SK-N-SH treated with all-trans-retinoic acid at 6 μM for 48 hours (cell line): ENCODE measurements around the gene DNAJC19.

Experiments used
- ATAC-seq: fragments of 200-7000 bp; cut with Tn5 transposase; 3 replicates; pipeline ENCODE4 v1.9.1; 2020; ENCODE audit warnings: mild to moderate bottlenecking, moderate library complexity
- ARNTL ChIP-seq: fragments of 450-650 bp; formaldehyde crosslinking; IDR thresholded peaks from 2 replicates; pipeline ENCODE4 v1.5.0; 2020; ENCODE audit warnings: low read depth, mild to moderate bottlenecking, moderate library complexity, borderline replicate concordance
- BACH2 ChIP-seq: fragments of 250-450 bp; sonication (Bioruptor Pico); IDR thresholded peaks from 2 replicates; pipeline ENCODE4 v1.9.0; 2021; ENCODE audit warnings: mild to moderate bottlenecking, borderline replicate concordance
- CSDC2 ChIP-seq: fragments of 250-450 bp; sonication (Bioruptor Pico); IDR thresholded peaks from 2 replicates; pipeline ENCODE4 v1.5.0; 2020; ENCODE audit warnings: mild to moderate bottlenecking, moderate library complexity
- ESRRG ChIP-seq: fragments of 250-450 bp; sonication (Bioruptor Pico); IDR thresholded peaks from 2 replicates; pipeline ENCODE4 v1.6.1; 2021; ENCODE audit warnings: mild to moderate bottlenecking
- GLIS3 ChIP-seq: fragments of 250-450 bp; sonication (Bioruptor Pico); IDR thresholded peaks from 2 replicates; pipeline ENCODE4 v1.5.0; 2020; ENCODE audit warnings: mild to moderate bottlenecking, moderate library complexity
- ISL1 ChIP-seq: fragments of 250-450 bp; sonication (Bioruptor Pico); IDR thresholded peaks from 2 replicates; pipeline ENCODE4 v2.1.2; 2022; ENCODE audit warnings: mild to moderate bottlenecking, moderate library complexity
- OSR1 ChIP-seq: fragments of 250-450 bp; sonication (Bioruptor Pico); IDR thresholded peaks from 2 replicates; pipeline ENCODE4 v1.8.0; 2022; ENCODE audit warnings: moderate library complexity, mild to moderate bottlenecking, inconsistent platforms
- POU6F1 ChIP-seq: fragments of 250-450 bp; sonication (Bioruptor Pico); IDR thresholded peaks from 2 replicates; pipeline ENCODE4 v1.8.0; 2021; ENCODE audit warnings: low read depth, mild to moderate bottlenecking, moderate library complexity, borderline replicate concordance
- PPARA ChIP-seq: fragments of 250-450 bp; sonication (Bioruptor Pico); IDR thresholded peaks from 2 replicates; pipeline ENCODE4 v1.5.0; 2020; ENCODE audit warnings: mild to moderate bottlenecking, borderline replicate concordance
- RARB ChIP-seq: fragments of 250-450 bp; sonication (Bioruptor Pico); IDR thresholded peaks from 2 replicates; pipeline ENCODE4 v1.8.0; 2021; ENCODE audit warnings: mild to moderate bottlenecking, moderate library complexity
- SNAI2 ChIP-seq: fragments of 250-450 bp; sonication (Bioruptor Pico); IDR thresholded peaks from 2 replicates; pipeline ENCODE4 v1.5.0; 2020; ENCODE audit warnings: mild to moderate bottlenecking, moderate library complexity
- TCF4 ChIP-seq: fragments of 250-450 bp; sonication (Bioruptor Pico); IDR thresholded peaks from 2 replicates; pipeline ENCODE4 v1.8.0; 2021; ENCODE audit warnings: mild to moderate bottlenecking, moderate library complexity, borderline replicate concordance
- TOX ChIP-seq: fragments of 250-450 bp; sonication (Bioruptor Pico); IDR thresholded peaks from 2 replicates; pipeline ENCODE4 v1.8.0; 2021; ENCODE audit warnings: mild to moderate bottlenecking, moderate library complexity, borderline replicate concordance
- TSHZ2 ChIP-seq: fragments of 250-450 bp; sonication (Bioruptor Pico); IDR thresholded peaks from 2 replicates; pipeline ENCODE4 v1.5.0; 2020; ENCODE audit warnings: mild to moderate bottlenecking, moderate library complexity
- ZC3H10 ChIP-seq: fragments of 250-450 bp; sonication (Bioruptor Pico); IDR thresholded peaks from 2 replicates; pipeline ENCODE4 v1.5.1; 2021; ENCODE audit warnings: mild to moderate bottlenecking, moderate library complexity
- ZFP3 ChIP-seq: fragments of 250-450 bp; sonication (Bioruptor Pico); IDR thresholded peaks from 2 replicates; pipeline ENCODE4 v1.5.0; 2020; ENCODE audit warnings: mild to moderate bottlenecking, moderate library complexity
- ZFP30 ChIP-seq: fragments of 450-650 bp; formaldehyde crosslinking; IDR thresholded peaks from 2 replicates; pipeline ENCODE4 v1.5.0; 2022; ENCODE audit warnings: mild to moderate bottlenecking, moderate library complexity
- ZNF565 ChIP-seq: fragments of 450-650 bp; formaldehyde crosslinking; conservative IDR thresholded peaks from 2 replicates; pipeline ENCODE4 v1.5.0; 2020; ENCODE audit warnings: low read depth, mild to moderate bottlenecking, moderate library complexity
- ZNF70 ChIP-seq: fragments of 450-650 bp; formaldehyde crosslinking; IDR thresholded peaks from 2 replicates; pipeline ENCODE4 v1.5.0; 2020; ENCODE audit warnings: mild to moderate bottlenecking, moderate library complexity
- ZNF8 ChIP-seq: fragments of 450-650 bp; formaldehyde crosslinking; IDR thresholded peaks from 2 replicates; pipeline ENCODE4 v1.5.0; 2020; ENCODE audit warnings: mild to moderate bottlenecking, moderate library complexity
- TF ChIP-seq, protein P1 (sequence below): fragments of 250-450 bp; sonication (Bioruptor Pico); IDR thresholded peaks from 2 replicates; pipeline ENCODE4 v1.5.1; 2021; ENCODE audit warnings: mild to moderate bottlenecking, moderate library complexity
- TF ChIP-seq, protein P2 (sequence below): fragments of 250-450 bp; sonication (Bioruptor Pico); IDR thresholded peaks from 2 replicates; pipeline ENCODE4 v1.5.1; 2020; ENCODE audit warnings: low read depth, mild to moderate bottlenecking, moderate library complexity

The DNAJC19 gene

DNA sequence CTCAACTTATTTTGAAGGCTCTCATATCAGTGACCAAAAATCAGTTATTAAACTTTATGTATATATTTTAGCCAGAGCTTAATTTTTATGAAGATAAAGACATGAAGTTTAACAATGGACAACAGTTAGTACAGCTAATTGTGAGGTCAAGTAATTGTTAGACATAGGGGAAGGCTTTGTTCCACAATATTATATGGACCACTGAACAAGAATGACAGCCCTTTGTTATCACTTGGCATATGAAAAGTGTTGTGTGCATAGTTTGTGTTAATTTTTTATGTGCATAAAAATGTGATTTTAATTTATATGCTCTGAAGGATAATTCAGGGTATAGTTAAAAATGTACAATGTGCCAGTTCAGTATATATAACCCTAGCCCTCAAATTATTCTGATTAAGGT lies 12.0 kb downstream of the DNAJC19 start:
- TF ChIP-seq SNAI2 (CRISPR knock-in tag), result no peak
- TF ChIP-seq, protein P1, sequence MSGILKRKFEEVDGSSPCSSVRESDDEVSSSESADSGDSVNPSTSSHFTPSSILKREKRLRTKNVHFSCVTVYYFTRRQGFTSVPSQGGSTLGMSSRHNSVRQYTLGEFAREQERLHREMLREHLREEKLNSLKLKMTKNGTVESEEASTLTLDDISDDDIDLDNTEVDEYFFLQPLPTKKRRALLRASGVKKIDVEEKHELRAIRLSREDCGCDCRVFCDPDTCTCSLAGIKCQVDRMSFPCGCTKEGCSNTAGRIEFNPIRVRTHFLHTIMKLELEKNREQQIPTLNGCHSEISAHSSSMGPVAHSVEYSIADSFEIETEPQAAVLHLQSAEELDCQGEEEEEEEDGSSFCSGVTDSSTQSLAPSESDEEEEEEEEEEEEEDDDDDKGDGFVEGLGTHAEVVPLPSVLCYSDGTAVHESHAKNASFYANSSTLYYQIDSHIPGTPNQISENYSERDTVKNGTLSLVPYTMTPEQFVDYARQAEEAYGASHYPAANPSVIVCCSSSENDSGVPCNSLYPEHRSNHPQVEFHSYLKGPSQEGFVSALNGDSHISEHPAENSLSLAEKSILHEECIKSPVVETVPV (CRISPR knock-in tag), result no peak
- TF ChIP-seq ZFP3 (CRISPR knock-in tag), result no peak
- TF ChIP-seq ISL1 (CRISPR knock-in tag), result no peak
- TF ChIP-seq TCF4 (CRISPR knock-in tag), result no peak
- no peak for TF ChIP-seq ARNTL
- TF ChIP-seq OSR1 (CRISPR knock-in tag), result no peak
- TF ChIP-seq CSDC2, result no peak
- TF ChIP-seq TSHZ2 (CRISPR knock-in tag), result no peak
- TF ChIP-seq BACH2, result no peak
- no peak for TF ChIP-seq ZNF70
- no peak for TF ChIP-seq GLIS3 (CRISPR knock-in tag)
- no peak for TF ChIP-seq TOX (CRISPR knock-in tag)
- TF ChIP-seq POU6F1 (CRISPR knock-in tag), result no peak
- TF ChIP-seq ZFP30 (CRISPR knock-in tag), result no peak
- TF ChIP-seq, protein P2, sequence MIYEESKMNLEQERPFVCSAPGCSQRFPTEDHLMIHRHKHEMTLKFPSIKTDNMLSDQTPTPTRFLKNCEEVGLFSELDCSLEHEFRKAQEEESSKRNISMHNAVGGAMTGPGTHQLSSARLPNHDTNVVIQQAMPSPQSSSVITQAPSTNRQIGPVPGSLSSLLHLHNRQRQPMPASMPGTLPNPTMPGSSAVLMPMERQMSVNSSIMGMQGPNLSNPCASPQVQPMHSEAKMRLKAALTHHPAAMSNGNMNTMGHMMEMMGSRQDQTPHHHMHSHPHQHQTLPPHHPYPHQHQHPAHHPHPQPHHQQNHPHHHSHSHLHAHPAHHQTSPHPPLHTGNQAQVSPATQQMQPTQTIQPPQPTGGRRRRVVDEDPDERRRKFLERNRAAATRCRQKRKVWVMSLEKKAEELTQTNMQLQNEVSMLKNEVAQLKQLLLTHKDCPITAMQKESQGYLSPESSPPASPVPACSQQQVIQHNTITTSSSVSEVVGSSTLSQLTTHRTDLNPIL (CRISPR knock-in tag), result no peak
- no peak for TF ChIP-seq PPARA (CRISPR knock-in tag)
- no peak for TF ChIP-seq ESRRG (CRISPR knock-in tag)
- no peak for TF ChIP-seq RARB
- no peak for ATAC-seq

DNA sequence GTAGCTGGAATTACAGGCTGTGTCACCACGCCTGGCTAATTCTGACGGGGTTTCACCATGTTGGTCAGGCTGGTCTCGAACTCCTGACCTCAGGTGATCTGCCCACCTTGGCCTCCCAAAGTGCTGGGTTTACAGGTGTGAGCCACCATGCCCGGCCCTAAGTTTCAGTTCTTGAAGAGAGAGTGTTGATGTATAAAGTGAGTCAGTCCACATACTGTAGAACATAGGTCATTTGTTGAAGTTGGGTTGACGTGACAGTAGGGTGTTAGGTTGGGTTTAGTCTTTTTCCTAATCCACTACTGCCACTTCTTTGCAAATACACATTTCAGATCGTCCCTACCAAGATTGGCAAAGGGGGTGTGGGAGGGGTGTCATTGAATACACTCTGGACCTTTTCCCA lies 15.2 kb downstream of the DNAJC19 start:
- TF ChIP-seq BACH2, result no peak
- no peak for TF ChIP-seq ZC3H10 (CRISPR knock-in tag)
- no peak for TF ChIP-seq SNAI2 (CRISPR knock-in tag)
- ATAC-seq, result no peak

DNA sequence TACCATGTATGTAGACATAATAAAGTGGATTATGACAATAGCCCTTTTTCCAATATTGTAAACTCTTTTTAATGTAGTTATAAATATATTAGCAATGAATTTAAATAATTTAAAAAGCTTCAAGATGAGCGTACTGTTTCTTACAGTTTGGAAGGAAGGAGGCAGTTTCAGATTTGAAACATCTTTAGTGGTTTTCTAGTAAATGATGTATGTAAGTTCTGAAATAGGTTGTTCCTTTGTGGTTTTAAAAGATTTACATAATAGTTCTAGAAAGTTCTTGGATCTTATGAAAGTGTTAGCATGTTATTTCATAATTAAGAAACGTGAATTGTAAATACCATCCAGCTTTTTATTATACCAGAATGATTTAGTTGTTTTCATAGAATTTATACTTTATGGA lies 16.0 kb downstream of the DNAJC19 start:
- no peak for TF ChIP-seq POU6F1 (CRISPR knock-in tag)
- TF ChIP-seq ZNF565, result no peak
- no peak for TF ChIP-seq RARB
- no peak for TF ChIP-seq PPARA (CRISPR knock-in tag)
- TF ChIP-seq CSDC2, result no peak
- ATAC-seq, result no peak

GRCh38 chr3:180970931-180971330 lies 18.6 kb downstream of the DNAJC19 start:
- no peak for ATAC-seq
- TF ChIP-seq ZNF8 (no peak), ZNF70 (no peak), ZFP3 (CRISPR knock-in tag) (no peak), BACH2 (no peak), ZFP30 (CRISPR knock-in tag) (no peak)
